HG02884 (cell line): Measurements from ENCODE around the gene PTPRK.

Experiments
- ATAC-seq: cut with Tn5 transposase; IDR thresholded peaks from one replicate; pipeline ENCODE4 v1.9.1; 2021; ENCODE audit warnings: mild to moderate bottlenecking, moderate library complexity; ENCODE audit not compliant: unreplicated experiment

PTPRK gene

DNA sequence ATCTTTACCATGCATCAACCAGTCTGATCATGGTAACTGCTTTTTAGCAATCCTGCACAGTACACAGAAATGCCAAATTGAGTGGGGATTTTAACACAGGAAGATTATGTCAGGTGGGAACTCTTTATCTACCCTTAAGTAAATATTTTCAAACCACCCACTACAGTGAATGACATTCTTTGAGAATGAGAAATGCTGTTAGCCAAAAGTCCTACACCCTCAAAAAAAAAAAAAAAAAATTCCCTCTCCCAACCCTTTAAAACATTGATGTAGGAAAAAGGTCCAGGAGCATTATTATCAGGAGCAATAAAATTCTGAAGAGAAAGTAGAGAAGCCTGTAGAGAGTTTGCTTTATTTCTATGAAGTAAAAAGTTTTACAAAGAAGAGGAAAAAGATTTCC lies 312.3 kb downstream of the PTPRK start:
- ATAC-seq: no peak

DNA sequence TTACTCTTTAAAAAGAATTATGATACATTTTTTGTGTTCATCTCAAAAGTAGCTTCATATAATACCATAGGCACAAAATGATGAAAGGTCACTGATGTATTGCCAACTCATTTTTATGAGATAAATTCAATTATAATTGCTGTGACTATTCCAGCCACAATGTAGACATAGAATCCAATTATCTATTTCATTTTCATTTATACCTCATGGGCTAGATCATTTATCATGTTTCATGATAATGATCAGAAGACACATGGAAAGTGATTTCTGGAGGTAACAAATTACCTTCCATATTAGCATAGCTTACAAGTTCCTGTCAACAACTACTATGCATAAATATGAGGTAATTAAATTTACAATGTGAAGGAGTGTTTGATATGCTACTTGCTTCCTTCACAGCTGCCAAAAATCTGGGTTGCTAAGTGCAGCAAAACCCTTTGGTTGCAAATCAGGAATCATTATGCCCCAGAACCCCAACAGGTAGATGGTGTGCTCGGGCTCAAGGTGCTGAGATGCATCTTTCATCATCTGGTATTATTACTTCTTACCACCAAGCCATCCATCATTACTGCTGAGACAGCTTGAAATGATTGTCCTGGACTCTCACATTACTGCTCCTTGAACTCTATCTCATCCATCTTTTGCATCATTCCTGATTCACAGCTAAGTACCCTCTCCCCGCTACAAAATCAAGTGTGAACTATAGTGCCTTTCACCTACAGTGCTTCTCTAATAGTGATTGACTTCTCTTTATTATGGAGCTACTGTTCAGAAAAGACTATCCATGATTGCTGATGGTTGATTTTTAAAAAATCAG lies 313.6 kb downstream of the PTPRK start:
- no peak for ATAC-seq

DNA sequence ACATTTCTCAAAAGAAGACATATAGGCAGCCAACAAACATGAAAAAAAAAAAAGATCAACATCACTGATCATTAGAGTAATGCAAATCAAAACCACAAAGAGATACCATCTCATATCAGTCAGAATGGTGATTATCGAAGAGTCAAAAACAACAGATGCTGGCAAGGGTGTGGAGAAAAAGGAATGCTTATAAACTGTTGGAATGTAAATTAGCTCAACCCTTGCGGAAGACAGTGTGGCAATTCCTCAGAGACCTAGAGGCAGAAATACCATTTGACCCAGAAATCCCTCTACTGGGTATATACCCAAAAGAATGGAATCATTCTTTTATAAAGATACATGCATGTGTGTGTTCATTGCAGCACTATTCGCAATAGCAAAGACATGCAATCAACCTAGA lies 315.8 kb downstream of the PTPRK start:
- no peak for ATAC-seq

DNA sequence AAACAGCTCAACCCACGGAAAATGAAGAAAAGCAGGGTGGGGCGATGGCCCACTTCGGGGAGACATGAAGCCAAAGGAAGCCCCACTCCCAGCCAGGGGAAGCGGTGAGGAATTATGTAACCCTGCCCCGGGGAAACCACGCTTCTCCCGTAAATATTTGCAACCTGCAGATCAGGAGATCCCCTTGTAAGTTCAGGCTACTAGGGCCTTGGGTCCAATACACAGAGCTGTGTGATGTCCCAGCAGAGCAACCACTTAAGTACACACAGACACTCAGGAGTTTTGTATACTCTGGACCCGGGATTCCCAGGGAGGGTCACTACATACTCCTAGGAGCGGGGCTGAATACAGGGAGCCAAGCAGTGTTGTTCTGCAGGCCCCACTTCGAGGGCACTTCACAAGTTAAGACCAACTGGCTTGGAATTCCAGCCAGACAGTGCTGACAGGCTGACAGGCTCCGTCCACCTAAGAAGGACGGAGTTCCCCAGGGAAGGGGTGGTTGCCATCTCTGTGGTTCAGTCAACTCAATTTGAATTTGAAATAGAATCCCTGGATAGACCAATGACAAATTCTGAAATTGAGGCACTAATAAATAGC lies 318.1 kb downstream of the PTPRK start:
- no peak for ATAC-seq

DNA sequence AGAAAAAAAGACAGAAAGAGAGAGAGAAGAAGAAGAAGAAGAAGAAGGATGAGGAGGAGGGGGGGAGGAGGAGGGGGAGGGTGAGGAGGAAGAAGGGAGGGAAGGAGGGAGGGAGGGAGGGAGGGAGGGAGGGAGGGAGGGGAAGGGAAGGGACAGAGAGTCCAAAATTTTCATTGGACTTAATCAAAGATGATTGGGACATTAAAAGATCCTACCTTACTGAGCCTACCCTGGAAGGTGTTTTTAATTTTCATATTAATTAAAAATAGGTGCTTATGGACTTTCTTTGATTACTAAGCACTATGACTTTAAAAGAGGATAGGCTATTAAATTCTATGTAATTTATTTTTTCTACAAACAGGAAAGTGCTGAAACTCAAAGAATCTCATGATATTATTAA lies 319.6 kb downstream of the PTPRK start:
- ATAC-seq: no peak

DNA sequence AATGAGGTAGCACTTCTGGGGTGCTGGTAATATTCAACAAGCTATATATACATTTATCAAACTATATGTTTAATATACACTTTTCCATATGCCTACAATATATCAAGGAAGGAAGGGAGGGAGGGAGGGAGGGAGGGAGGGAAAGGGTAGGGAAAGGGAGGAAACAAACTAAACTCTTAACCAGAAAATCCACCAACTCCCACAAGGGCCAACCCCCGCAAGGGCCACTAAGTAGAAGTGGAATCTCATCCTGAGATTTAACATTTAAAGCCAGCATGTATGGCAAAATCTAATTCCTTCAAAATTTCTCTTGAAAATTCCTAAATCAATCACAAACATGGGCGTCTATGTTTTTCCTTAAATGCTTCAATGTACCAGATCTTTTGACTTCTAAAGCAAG lies 320.9 kb downstream of the PTPRK start:
- no peak for ATAC-seq

DNA sequence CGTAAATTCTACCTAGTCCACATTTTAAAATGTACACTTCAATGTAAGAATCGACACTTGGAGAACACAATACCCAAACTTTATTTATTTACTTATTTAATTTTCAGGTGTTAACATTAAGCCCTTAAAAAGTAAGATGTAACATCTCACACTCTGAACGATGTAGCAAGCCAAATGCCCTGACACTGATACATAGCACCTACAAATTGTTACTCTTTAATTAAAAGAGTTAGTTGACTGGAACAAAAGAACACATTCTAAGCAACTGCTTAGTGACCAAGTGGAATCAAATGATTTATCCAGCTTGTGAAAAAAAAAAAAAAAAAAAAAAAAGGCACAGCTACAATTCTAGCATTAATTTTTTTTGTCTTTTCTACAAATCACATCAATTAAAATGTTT lies 327.4 kb downstream of the PTPRK start:
- no peak for ATAC-seq

DNA sequence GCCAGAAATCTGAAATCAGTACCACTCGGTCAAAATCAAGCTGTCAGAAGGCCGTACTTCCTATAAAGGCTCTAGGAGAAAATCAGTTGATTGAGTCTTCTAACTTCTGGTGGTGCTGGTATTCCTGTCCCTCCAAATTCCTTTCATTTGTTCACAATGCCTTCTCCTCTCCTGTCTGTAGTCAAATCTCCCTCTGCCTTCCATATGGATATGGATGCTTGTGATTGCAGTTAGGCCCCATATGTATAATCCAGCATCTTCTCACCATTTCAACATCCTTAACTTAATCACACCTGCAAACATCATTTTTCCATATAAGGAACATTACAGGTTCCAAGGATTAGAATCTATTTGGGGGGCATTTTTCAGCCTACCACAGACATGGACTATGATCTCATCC lies 331.7 kb downstream of the PTPRK start:
- ATAC-seq: no peak

DNA sequence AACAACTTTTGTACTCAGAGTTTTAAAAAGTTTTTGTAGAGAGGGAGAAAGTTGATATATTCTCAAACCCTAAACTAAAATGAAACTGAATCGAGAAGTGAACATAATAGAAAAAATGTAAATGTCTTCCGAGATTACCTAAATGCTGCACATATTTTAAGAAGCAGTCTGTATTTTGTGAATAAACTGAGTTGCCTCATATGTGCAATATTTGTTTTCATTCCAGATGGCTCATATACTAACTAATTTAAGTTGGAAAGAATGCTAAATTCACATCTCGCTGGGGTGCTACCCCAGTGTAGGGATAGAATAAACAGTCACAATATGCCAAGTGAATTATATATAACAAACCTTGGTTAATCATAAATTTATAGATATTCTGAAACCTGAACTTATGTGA lies 333.7 kb downstream of the PTPRK start:
- ATAC-seq: no peak

DNA sequence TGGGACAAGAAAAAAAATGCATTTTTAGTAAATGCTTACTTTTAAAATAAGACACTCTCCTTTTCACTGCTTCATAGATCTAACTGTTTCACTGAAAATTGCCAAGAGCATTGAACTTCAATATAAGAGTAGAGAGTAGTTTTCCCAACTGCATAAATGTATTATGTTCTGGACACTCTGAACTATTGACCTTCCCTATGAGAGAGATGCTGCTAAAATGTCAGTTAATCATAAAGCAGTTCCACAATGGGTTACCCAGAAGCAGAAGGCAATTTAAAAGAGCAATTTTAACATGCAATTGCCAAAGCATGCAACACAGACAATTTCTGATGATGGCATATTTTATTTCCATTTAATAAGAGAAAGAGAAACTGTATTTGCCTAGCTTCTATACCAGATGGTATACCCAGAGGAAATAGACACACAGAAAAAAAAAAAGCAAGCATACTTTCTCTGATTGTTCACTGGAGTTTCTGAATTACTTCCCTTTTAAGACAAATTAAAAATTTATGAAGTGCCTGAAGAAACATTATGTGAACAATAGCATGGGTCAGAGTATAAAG lies 340.4 kb downstream of the PTPRK start:
- no peak for ATAC-seq

DNA sequence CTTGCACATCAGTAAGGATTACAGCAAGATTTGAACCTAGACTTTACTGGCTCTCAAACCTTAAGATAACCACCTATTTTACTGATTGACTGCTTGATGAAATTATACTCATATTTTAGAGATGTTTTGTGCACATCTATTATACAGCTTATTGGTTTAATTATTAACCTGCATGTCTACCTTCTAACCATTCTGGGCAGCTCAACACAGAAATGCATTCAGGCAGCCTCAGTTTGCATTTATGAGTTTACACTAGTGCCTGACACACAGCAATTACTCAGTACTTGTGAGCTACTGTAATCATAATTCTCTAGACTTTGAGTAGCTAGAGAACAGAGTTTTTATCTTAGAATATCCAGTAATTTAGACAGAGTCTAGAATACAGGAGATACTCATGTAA lies 345.7 kb downstream of the PTPRK start:
- ATAC-seq: no peak

DNA sequence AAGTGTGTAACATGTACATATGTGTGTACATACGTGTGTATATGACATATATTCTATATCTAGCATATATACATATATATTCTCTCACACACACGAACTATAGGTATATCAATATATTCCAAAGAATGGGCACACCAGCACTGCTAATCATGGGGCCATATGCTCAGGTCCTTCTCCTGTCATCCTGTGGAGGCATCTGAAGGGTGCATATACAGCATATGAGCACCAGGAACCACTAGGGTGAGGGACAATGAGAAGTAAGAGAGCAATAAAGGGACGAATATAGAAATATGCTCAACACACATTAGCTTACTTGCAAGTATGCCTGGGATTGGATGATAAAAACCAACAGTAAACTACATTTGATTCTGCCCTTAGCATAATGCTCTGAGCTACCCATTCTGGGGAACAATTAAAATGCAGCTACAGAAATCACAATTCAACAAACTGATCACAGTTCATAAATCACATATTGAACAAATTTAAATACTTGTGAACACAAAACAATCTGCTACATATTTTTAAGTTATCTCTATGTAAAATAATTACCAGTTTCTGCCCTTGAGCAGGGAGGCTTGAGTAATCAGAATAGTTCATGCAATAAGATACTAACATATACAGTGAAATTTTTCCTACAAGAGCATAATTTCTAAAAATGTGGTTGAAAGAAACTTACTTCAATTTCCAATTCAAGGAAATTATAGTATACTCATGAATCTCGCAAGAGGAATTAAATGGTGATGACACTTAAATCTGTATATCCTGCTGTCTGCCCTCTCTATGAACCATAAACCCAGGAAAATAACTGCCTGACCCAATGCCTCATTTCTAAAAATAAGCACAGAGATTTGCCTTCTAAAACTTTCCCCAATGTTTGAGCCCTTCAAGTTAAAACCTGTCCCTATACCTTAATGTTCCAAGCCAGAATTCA lies 347.4 kb downstream of the PTPRK start:
- ATAC-seq: no peak

DNA sequence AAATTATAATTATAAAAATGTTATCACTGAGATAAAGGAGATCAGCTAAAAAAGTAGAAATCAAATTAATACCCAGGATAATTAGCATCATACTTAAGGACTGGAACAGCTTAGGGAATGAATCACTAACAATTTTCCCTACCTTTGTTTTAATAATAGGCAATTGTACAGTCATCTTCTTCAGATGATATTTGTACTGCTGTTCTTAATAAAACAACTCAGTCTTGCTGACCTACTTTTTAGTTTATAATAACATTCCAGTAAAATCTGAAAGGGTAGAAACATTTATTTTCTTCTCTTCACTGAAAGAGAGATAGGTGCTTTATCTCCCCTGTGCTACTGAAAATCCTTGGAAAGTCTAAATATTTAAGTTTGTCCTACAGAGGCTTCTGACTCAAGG lies 348.3 kb downstream of the PTPRK start:
- ATAC-seq: no peak

DNA sequence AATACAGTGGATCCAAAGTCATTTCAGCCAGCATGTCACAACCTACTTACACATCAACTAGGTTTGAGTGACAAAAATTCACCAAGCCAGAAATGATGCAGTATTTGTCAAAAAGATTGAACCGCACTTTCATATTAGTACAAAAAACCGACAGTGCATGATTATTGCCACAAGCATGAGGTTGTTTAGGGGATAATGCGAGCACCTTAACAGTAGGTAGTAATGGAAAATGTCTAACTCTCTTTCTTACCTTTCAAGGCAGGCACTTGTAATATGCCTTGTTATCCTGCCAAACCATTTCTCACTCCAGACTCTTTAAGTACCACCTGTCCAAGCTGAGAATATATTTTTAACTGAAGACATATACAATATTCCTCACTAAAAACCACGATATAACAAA lies 349.2 kb downstream of the PTPRK start:
- ATAC-seq: no peak

DNA sequence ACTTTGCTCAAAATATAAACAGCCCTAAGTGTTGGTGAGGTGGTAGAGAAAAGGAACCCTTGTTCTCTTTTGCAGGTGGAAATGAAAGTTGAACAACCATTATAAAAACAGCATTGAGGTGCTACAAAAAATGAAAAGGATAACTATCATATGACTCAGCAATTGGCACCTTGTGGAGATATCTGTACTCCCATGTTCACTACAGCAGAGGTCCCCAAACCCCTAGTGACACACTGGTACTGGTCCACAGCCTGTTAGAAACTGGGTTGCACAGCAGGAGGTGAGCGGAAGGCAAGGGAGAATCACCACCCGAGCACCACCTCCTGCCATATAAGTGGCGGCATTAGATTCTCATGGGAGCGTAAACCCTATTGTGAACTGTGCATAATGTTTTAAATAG lies 352.2 kb downstream of the PTPRK start:
- no peak for ATAC-seq

DNA sequence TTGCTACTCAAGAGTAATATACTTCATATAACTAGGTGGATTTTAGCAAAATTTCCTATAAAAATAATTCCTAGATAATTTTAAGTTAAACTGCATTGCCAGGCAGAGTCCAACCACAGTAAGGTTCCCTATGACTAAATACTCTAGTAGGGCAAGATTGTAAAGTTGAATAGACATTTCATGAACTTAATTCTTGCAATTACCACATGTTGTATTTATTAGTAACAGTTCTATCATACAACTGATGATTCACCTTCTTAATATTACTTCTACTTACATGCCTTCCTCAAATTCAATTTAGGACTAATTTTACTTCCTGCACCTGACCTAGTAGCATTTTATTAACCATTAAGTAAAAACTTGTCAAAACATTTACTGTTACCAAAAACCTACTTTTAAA lies 352.8 kb downstream of the PTPRK start:
- no peak for ATAC-seq

DNA sequence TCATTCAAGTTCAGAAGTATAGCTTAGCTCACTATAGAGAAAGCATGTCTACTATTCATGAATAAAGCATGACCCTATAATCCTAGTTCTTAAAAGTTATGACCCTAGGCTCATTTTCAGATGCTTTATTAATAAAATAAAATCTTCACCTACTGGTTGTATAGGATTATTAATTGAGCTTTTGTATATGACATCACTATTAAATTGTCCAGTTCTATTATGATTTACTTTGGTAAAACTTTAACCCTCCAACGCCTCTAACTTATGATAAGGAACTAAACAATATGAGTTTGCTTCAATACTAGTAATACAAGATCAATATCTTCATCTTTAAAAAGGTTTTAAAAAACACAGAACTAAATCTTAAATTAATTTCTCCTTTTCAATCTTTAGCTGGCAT lies 356.1 kb downstream of the PTPRK start:
- ATAC-seq: no peak

DNA sequence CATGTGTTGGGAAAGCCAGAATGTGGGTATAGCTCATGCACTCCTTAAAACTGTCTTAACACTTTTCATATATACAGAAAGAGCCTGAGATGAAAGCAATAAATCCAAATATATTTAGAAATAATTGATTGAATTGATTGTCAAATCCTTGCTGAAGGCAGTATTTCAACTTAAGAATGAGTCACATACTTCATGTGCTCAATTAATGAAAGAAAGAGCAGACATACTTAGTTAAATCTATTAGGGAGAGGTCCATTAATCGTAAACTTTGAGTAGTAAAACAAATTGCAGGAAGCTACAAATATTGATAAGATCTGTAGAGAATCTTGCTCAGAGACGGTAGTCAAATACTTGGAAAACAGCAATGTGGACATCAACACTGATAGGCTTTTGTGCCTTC lies 358.0 kb downstream of the PTPRK start:
- no peak for ATAC-seq

DNA sequence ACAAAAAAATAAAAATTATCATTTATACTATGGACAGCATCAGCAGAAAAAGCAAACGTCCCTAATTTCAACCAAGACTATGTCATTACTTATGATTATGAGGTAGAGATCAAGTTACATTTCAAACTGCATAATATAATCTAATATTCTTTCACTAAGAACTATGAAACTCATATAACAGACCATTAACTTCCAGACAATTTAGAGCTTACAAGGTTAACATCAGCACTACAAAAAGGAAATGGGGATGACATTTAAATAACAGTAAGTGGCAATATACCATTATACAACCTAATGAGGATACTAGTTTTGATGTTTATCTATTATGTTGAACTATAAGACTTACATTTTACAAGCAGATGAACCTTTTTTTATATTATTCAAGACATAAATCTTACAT lies 358.6 kb downstream of the PTPRK start:
- ATAC-seq: no peak

DNA sequence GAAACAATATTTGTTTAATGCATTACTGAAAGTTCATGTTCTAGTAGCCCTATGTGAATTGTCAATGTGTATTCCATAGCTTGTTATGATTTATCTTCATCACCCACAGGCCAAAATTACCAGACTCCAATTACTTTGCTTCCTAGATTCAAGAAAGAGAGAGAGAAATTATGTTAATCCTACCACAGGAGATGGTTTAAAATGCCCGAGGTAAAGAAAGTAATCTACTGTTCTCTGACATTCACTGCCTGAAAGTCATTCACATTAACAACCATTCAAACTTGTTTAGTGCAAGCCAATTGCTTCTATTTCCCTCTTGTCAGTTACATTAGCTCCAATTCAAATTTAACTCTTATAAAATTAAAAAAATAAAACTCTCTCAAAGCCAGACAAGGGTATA lies 359.1 kb downstream of the PTPRK start:
- ATAC-seq: no peak

DNA sequence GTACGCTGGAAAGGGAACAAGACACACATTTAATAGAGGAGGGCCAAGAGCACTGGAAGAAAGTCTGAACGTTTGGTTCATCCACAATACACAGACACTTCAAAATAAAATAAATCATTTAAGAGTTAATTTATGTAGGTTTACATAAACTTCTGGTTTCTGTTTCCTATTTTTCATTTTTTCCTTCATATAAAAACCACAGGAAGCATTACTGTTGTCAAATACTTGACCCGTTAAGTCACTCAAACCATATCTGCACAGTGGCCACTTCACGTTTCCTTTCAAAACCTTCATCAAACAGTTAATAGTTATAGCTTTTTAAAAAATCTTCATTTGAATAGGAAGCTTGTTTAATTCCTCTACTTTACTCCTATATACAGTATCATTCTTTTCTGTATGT lies 361.9 kb downstream of the PTPRK start:
- no peak for ATAC-seq
